MM.1S (cell line): ENCODE measurements around the gene INPP5D.

ENCODE experiments used
- DNase-seq: peaks from one replicate; pipeline ENCODE4 v3.0.0-alpha.2; 2015
- H2AFZ ChIP-seq: fragments of 300-600 bp; sonication (generic); 2 replicates; pipeline ENCODE4 v1.6.0; 2016; ENCODE audit warnings: antibody characterized with exemption, low read length
- H3F3A ChIP-seq: fragments of 300-600 bp; sonication (generic); 2 replicates; pipeline ENCODE4 v1.6.1; 2016; ENCODE audit warnings: mild to moderate bottlenecking, antibody characterized with exemption, low read length, moderate library complexity, mixed read lengths; ENCODE audit not compliant: insufficient read depth
- H3K27ac ChIP-seq: fragments of 300-600 bp; sonication (generic); 2 replicates; pipeline ENCODE4 v1.5.1; 2016; ENCODE audit warnings: mild to moderate bottlenecking, low read length
- H3K27me3 ChIP-seq: fragments of 300-600 bp; sonication (generic); replicated peaks from 2 replicates; pipeline ENCODE4 v1.6.0; 2016; ENCODE audit warnings: low read length; ENCODE audit not compliant: insufficient read depth
- H3K36me3 ChIP-seq: fragments of 300-600 bp; sonication (generic); replicated peaks from 2 replicates; pipeline ENCODE4 v1.6.1; 2016; ENCODE audit warnings: mild to moderate bottlenecking, low read length, mixed read lengths; ENCODE audit not compliant: insufficient read depth
- H3K4me1 ChIP-seq: fragments of 300-600 bp; sonication (generic); 2 replicates; pipeline ENCODE4 v1.6.1; 2016; ENCODE audit warnings: low read length, mixed read lengths
- H3K4me2 ChIP-seq: fragments of 300-600 bp; sonication (generic); 2 replicates; pipeline ENCODE4 v1.6.0; 2016; ENCODE audit warnings: low read depth, low read length
- H3K4me3 ChIP-seq: fragments of 300-600 bp; sonication (generic); 2 replicates; pipeline ENCODE4 v1.5.1; 2016; ENCODE audit warnings: low read length, mixed read lengths
- H3K79me2 ChIP-seq: fragments of 300-600 bp; sonication (generic); 2 replicates; pipeline ENCODE4 v1.6.1; 2016; ENCODE audit warnings: mixed run types, low read length, mixed read lengths
- H3K9ac ChIP-seq: fragments of 300-600 bp; sonication (generic); 2 replicates; pipeline ENCODE4 v1.6.1; 2016; ENCODE audit warnings: low read length, mixed read lengths
- H3K9me2 ChIP-seq: fragments of 300-600 bp; sonication (generic); replicated peaks from 2 replicates; pipeline ENCODE4 v1.6.1; 2016; ENCODE audit warnings: mild to moderate bottlenecking, low read length, mixed read lengths; ENCODE audit not compliant: insufficient read depth
- H3K9me3 ChIP-seq: fragments of 300-600 bp; sonication (generic); replicated peaks from 2 replicates; pipeline ENCODE4 v1.6.1; 2016; ENCODE audit warnings: mild to moderate bottlenecking, low read length, mixed read lengths; ENCODE audit not compliant: insufficient read depth
- H4K20me1 ChIP-seq: fragments of 300-600 bp; sonication (generic); 2 replicates; pipeline ENCODE4 v1.6.1; 2016; ENCODE audit warnings: mild to moderate bottlenecking, low read length, moderate library complexity, mixed read lengths; ENCODE audit not compliant: insufficient read depth
- EZH2 ChIP-seq: fragments of 300-600 bp; sonication (generic); optimal IDR thresholded peaks from 2 replicates; pipeline ENCODE3; 2017; ENCODE audit warnings: low read depth, mild to moderate bottlenecking, antibody characterized with exemption, low read length, mixed read lengths
- EZH2phosphoT487 ChIP-seq: fragments of 300-600 bp; sonication (generic); IDR thresholded peaks from 2 replicates; pipeline ENCODE4 v1.6.1; 2018; ENCODE audit warnings: antibody characterized with exemption, low read length
- TF ChIP-seq, protein P1 (sequence below): fragments of 300-600 bp; sonication (generic); IDR thresholded peaks from 2 replicates; pipeline ENCODE4 v1.5.1; 2016; ENCODE audit warnings: antibody characterized with exemption, low read length, mixed read lengths

Gene INPP5D

GRCh38 chr2:233023007-233023760, 37.0 kb upstream of the INPP5D start:
- Histone ChIP-seq H3K9me3 (no peaks in the 10 kb centered on the region), H3K4me2 (no peak overlapping the region), H3K4me1 (no peaks in the 10 kb centered on the region), H3K79me2 (no peaks in the 10 kb centered on the region), H3K4me3 (no peak overlapping the region), H2AFZ (no peak overlapping the region), H3K9me2 (no peaks in the 10 kb centered on the region), H3F3A (no peaks in the 10 kb centered on the region), H3K36me3 (no peaks in the 10 kb centered on the region), H3K9ac (no peak overlapping the region), H3K27ac (no peak overlapping the region), H3K27me3 (no peaks in the 10 kb centered on the region), H4K20me1 (no peaks in the 10 kb centered on the region)
- TF ChIP-seq EZH2phosphoT487 = no peak
- TF ChIP-seq, protein P1, sequence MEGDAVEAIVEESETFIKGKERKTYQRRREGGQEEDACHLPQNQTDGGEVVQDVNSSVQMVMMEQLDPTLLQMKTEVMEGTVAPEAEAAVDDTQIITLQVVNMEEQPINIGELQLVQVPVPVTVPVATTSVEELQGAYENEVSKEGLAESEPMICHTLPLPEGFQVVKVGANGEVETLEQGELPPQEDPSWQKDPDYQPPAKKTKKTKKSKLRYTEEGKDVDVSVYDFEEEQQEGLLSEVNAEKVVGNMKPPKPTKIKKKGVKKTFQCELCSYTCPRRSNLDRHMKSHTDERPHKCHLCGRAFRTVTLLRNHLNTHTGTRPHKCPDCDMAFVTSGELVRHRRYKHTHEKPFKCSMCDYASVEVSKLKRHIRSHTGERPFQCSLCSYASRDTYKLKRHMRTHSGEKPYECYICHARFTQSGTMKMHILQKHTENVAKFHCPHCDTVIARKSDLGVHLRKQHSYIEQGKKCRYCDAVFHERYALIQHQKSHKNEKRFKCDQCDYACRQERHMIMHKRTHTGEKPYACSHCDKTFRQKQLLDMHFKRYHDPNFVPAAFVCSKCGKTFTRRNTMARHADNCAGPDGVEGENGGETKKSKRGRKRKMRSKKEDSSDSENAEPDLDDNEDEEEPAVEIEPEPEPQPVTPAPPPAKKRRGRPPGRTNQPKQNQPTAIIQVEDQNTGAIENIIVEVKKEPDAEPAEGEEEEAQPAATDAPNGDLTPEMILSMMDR = no peak
- TF ChIP-seq EZH2 = no peak
- no peak for DNase-seq

DNA sequence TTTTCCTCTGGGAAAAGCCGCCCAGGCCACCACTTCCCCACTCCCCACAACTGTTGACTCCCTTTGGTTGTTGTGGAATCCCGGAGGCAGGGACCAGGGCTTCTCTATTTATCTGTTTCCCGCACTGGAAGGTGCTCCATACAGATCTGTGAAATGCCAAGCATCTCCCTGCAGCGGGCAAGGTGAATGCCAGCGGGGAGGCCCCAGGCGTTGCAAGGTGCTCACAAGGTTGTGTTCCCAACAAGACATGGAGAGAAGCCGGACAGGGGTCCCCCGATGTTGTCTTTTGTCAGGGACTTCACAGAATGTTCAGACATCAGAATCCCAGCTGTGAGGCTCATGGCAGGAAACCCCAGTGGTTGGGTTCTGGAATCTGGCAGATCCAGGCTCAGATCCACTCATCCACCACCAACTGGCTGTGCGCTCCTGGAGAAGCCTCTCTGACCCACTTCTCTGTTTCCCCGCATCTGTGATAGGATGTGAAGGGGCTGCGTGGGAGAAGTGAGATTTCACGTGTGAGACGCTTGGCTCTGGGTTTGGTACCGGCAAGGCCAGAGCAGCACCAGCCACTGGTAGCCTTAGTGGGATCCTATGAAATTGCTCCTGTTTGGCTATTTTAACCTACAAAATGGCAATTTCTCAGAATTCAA, 36.3 kb upstream of the INPP5D start:
- Histone ChIP-seq H4K20me1 (no peaks in the 10 kb centered on the region), H3K27me3 (no peaks in the 10 kb centered on the region), H2AFZ (no peak overlapping the region), H3K4me1 (no peaks in the 10 kb centered on the region), H3K4me3 (no peak overlapping the region), H3K79me2 (no peaks in the 10 kb centered on the region), H3F3A (no peaks in the 10 kb centered on the region), H3K9ac (no peak overlapping the region), H3K27ac (no peak overlapping the region), H3K36me3 (no peaks in the 10 kb centered on the region), H3K9me2 (no peaks in the 10 kb centered on the region), H3K4me2 (no peak overlapping the region), H3K9me3 (no peaks in the 10 kb centered on the region)
- TF ChIP-seq, protein P1 = no peak
- TF ChIP-seq EZH2 (no peak), EZH2phosphoT487 (no peak)
- no peak for DNase-seq

GRCh38 chr2:233025706-233026105, 34.4 kb upstream of the INPP5D start:
- TF ChIP-seq EZH2 (no peak), EZH2phosphoT487 (no peak)
- TF ChIP-seq, protein P1 = no peak
- Histone ChIP-seq H3K4me1 (no peaks in the 10 kb centered on the region), H3K9me3 (no peaks in the 10 kb centered on the region), H3K9me2 (no peaks in the 10 kb centered on the region), H4K20me1 (no peaks in the 10 kb centered on the region), H3K27ac (no peak overlapping the region), H3K4me3 (no peak overlapping the region), H3K27me3 (no peaks in the 10 kb centered on the region), H3F3A (no peaks in the 10 kb centered on the region), H3K9ac (no peak overlapping the region), H3K79me2 (no peaks in the 10 kb centered on the region), H3K4me2 (no peak overlapping the region), H3K36me3 (no peaks in the 10 kb centered on the region), H2AFZ (no peak overlapping the region)
- DNase-seq = no peak
